Measurements from ENCODE around the gene NSD1.

The NSD1 gene

DNA sequence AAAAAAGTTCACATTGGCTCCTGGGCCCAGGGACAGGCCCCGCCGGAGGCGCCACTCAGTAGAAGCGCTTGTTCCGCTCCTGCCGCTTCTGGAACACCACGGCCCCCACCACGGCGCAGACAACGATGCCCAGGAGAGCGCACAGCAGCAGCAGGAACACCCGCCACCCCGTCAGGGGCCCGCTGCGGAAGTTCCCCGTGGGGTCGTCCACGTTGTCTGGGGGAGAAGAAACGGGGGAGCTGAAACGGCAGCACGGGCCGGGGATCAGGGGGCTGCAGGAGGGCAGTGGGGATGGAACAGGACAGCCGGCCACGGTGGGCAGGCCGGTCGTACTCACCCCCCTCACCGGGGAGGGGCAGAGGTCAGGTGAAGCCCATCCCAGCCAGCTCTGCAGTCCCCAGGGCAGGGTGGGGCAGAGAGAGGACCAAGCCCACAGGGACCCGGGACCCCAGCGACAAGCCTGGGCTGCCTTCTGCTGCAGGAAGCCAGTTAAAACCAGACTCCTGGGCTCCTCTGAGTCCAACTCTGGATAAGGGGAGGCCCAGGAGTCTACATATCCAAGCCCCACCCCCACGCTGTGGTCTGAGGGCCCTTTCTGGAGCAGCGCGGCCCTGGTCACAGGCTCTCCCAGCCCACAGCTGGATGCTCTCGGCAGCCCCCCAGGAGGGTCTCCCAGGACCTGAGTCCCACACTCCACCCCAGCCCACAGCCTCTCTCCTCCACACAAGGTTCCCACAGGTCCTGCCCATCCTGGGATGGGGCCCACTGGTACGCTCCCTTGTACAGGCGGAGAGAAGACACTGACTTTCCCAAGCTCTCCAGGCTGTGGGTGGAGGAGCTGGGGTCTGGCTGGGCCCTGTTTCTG, 198.7 kb downstream of the NSD1 start:
- no peak overlapping the region for H3K4me3 ChIP-seq (ENCODE audit: low read depth, low read length)
- TF ChIP-seq, protein P1, sequence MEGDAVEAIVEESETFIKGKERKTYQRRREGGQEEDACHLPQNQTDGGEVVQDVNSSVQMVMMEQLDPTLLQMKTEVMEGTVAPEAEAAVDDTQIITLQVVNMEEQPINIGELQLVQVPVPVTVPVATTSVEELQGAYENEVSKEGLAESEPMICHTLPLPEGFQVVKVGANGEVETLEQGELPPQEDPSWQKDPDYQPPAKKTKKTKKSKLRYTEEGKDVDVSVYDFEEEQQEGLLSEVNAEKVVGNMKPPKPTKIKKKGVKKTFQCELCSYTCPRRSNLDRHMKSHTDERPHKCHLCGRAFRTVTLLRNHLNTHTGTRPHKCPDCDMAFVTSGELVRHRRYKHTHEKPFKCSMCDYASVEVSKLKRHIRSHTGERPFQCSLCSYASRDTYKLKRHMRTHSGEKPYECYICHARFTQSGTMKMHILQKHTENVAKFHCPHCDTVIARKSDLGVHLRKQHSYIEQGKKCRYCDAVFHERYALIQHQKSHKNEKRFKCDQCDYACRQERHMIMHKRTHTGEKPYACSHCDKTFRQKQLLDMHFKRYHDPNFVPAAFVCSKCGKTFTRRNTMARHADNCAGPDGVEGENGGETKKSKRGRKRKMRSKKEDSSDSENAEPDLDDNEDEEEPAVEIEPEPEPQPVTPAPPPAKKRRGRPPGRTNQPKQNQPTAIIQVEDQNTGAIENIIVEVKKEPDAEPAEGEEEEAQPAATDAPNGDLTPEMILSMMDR (IDR thresholded peaks at IDR 0.05; ENCODE audit: low read depth, low read length), result no peak
- DNase-seq (ENCODE audit: low read depth, low spot score), result no peak
- in situ Hi-C loops (cut with HindIII; ENCODE audit: low sequenced_read_pairs), result no loop called here

DNA sequence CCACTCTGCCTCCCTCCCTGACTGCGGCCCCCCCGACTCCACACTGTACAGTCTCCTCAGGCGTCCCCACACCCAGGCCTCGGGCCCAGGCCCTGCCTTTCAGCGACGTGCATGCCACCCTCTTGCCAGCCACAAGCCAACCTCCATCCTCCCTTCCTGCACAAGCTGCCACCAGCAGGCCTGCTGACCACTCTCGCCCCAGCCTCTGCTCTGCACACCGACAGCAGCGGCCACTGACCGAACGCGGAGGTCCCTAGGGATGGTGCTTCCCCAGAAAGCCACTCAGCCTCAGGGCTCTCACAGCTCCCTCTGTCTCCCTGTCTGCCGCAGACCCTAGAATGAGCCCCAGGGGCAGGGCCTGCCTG, 199.3 kb downstream of the NSD1 start:
- TF ChIP-seq, protein P1 (IDR thresholded peaks at IDR 0.05; ENCODE audit: low read depth, low read length), result no peak
- DNase-seq (ENCODE audit: low read depth, low spot score), result no peak
- H3K4me3 ChIP-seq (ENCODE audit: low read depth, low read length), result no peak overlapping the region
- in situ Hi-C loops (cut with HindIII; ENCODE audit: low sequenced_read_pairs), result no loop called here

DNA sequence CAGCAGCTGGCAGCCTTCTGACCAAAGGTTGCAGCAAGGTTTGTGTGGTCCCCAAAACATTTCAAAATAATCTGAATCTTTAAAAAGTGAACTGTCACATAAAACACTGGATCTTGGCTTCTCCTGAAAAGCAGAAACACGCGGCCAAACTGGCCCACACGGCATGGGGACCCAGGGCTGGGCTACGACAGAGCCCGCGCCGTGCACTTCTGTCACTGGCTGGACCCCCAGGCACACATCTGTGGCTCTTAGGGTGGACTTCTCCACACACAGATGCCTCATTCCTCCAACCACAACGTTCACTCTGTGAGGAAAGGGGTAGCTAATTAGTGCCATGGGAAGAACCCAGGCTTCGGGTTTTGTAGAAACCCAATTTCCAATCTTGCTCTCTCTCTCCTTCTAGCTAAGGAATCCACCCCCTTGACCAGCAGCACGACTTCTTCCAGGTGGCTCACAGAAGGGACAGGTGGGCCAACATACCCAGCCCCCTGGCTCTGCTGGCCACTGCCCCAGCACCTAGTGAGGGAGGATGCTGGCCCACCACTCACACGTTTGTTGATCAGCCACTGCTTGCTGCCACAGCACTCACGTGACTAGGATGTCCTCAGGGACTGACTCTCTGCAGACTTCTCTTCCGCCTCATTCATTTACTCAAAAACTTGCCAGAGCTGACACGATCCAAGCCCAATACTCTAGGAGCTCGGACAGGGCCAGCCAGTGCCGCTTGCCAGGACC, 200.0 kb downstream of the NSD1 start:
- H3K4me3 ChIP-seq (ENCODE audit: low read depth, low read length), result no peak overlapping the region
- DNase-seq (ENCODE audit: low read depth, low spot score), result no peak
- TF ChIP-seq, protein P1 (IDR thresholded peaks at IDR 0.05; ENCODE audit: low read depth, low read length), result no peak
- in situ Hi-C loops (cut with HindIII; ENCODE audit: low sequenced_read_pairs), result no loop called here

DNA sequence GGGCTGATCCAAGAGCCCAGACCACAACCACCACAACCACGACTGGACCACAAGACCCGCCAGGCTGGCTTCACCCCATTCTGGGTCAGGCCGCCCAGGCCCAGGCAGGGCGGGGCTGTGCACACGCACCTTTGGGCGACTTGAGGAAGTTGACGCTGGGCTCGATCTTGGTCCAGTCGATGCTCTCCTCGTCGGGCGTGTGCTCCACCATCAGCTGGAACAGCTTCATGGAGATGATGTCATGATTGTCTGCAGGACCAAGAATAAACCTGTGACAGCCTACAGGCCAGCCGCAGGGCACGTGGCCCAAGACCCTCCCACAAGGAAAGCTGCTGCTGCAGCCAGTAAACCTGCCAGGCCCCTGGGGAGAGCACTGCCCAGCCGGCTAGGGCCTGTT, 200.6 kb downstream of the NSD1 start:
- in situ Hi-C loops (cut with HindIII; ENCODE audit: low sequenced_read_pairs), result no loop called here
- DNase-seq (ENCODE audit: low read depth, low spot score), result no peak

DNA sequence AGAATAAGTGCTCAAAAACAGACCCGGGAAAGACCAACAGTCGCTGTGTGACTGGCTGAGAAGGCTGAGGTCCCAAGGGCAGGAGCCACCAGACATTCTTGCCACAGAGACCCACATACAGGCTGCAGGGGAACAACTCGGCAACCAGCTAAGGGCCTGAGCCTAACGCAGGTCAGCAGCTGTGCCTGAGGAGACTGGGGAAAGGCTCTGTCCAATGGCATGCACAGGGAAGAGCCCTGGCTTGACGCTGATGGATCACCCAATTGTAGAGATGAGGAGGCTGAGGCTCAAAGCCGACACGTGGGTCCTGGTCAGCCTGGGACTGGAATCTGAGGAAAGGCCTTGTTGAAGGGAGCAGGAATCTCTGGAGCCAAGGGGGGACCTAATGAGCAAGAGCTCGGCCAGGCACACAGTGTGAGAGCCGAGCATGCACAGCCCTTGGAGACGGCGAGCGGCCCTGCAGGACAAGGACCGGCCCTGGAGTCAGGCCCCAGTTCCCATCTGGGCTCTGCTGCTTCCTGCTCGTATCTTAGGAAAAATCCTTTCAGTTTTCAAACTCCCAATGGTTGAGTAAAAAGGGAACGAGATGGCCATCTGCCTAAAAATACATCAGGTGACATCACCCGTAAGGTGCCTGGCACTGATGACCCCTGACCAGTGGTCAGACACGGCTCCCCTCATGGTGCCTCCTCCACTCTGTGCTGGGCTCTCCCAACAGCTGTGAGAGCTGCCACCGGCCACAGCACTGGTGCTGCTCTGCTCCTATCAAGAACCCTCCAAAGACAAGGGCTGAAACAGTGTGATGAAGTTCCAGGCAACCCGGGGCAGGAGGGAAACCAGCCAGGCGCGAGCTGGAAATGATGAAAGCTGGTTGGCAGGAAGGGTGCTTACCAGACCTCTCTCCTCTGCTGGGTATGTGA, 201.5 kb downstream of the NSD1 start:
- no peak for DNase-seq (ENCODE audit: low read depth, low spot score)
- TF ChIP-seq, protein P1 (IDR thresholded peaks at IDR 0.05; ENCODE audit: low read depth, low read length), result no peak
- H3K4me3 ChIP-seq (ENCODE audit: low read depth, low read length), result no peak overlapping the region
- in situ Hi-C loops (cut with HindIII; ENCODE audit: low sequenced_read_pairs), result no loop called here

More for the DNA sequence above, 200.6 kb downstream of the NSD1 start:
- TF ChIP-seq, protein P1 (IDR thresholded peaks at IDR 0.05; ENCODE audit: low read depth, low read length), result no peak
- no peak overlapping the region for H3K4me3 ChIP-seq (ENCODE audit: low read depth, low read length)

DNA sequence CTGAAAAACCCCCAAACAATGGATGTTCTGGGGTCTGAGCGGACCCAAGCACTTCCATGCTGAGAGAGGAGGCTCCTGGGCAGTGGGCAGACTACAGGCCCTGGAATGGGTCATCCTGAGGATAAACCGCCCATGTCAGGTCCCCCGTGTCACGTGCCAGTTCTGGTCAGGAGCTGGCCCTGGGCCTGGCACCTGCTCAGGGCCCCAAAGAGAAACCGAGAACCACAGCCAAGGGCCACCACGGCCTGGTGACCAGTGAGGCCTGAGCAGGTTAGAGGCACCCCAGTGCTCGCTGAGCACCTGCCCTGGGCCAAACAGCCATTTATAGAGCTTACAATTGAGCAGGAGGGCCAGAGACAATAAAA, 202.1 kb downstream of the NSD1 start:
- TF ChIP-seq, protein P1 (IDR thresholded peaks at IDR 0.05; ENCODE audit: low read depth, low read length), result no peak
- DNase-seq (ENCODE audit: low read depth, low spot score), result no peak
- in situ Hi-C loops (cut with HindIII; ENCODE audit: low sequenced_read_pairs), result no loop called here
- H3K4me3 ChIP-seq (ENCODE audit: low read depth, low read length), result no peak overlapping the region

All from astrocyte of the spinal cord (primary cell).